SK-N-SH (cell line): Measurements from ENCODE around the gene KRTAP9-4. TPM values are rescaled to one million over a fixed set of nuclear protein-coding genes. Genes with fewer than 3 reads are reported as not detected.
"Not testable (repeated sequence)": the region's sequence is repeated elsewhere in the genome, so short reads cannot be mapped to it uniquely, and the experiment has no call there.

Experiments used
- CTCF ChIA-PET: fragments of 300-600, 350-600 bp; formaldehyde crosslinking; extraction: SDS; loops from one replicate; lab custom pipeline; 2021; lab: Yijun Ruan, JAX
- POLR2A ChIA-PET: fragments of 350-600 bp; sonication (Branson Sonifier 250); formaldehyde crosslinking; extraction: SDS; loops from one replicate; lab custom pipeline; 2020; ENCODE audit warnings: antibody characterized with exemption, inconsistent platforms; lab: Yijun Ruan, JAX
- DNase-seq: peaks from one replicate; pipeline ENCODE4 v3.0.0; 2012
- H2AFZ ChIP-seq: fragments of 200-600 bp; sonication (generic); 2 replicates; pipeline ENCODE4 v1.8.1; 2016; ENCODE audit warnings: antibody characterized with exemption, mild to moderate bottlenecking, low read depth
- H3F3A ChIP-seq: fragments of 200-600 bp; sonication (generic); replicated peaks from 2 replicates; pipeline ENCODE3; 2016; ENCODE audit warnings: antibody characterized with exemption, mild to moderate bottlenecking; ENCODE audit not compliant: insufficient read depth
- H3K27ac ChIP-seq, 2 experiments: fragments of 200-500 bp in 1 of 2; fragments of 200-600 bp in 1 of 2; sonication (Bioruptor generic) in 1 of 2; sonication (generic), shearing (Covaris generic) in 1 of 2; 2 replicates each; pipeline versions ENCODE4 v1.5.1 to v1.6.1; 2014 to 2016; ENCODE audit warnings: low read depth in 2 of 2, inconsistent platforms in 1 of 2, low read length in 1 of 2, mild to moderate bottlenecking in 1 of 2, mixed read lengths in 1 of 2
- H3K27me3 ChIP-seq: fragments of 200-600 bp; sonication (generic), shearing (Covaris generic); 2 replicates; pipeline ENCODE4 v1.6.1; 2016; ENCODE audit warnings: mixed run types; ENCODE audit not compliant: insufficient read depth
- H3K36me3 ChIP-seq, 2 experiments: fragments of 200-500 bp in 1 of 2; fragments of 200-600 bp in 1 of 2; sonication (Bioruptor generic) in 1 of 2; sonication (generic) in 1 of 2; replicated peaks in 1 of 2; 2 replicates each; pipeline versions ENCODE3 to v1.5.1; 2014 to 2016; ENCODE audit warnings: low read length in 1 of 2, mild to moderate bottlenecking in 1 of 2; ENCODE audit not compliant: insufficient read depth in 2 of 2, control insufficient read depth in 1 of 2
- H3K4me1 ChIP-seq, 2 experiments: fragments of 200-500 bp in 1 of 2; fragments of 200-600 bp in 1 of 2; sonication (Bioruptor generic) in 1 of 2; sonication (generic), shearing (Covaris generic) in 1 of 2; 2 replicates each; pipeline versions ENCODE4 v1.5.1 to v1.6.1; 2014 to 2016; ENCODE audit warnings: low read depth in 1 of 2, low read length in 1 of 2, mixed run types in 1 of 2; ENCODE audit not compliant: insufficient read depth in 2 of 2, control insufficient read depth in 1 of 2
- H3K4me2 ChIP-seq: fragments of 200-600 bp; sonication (generic), shearing (Covaris generic); 2 replicates; pipeline ENCODE4 v1.6.1; 2017; ENCODE audit warnings: mixed run types
- H3K4me3 ChIP-seq, 2 experiments: fragments of 200-500 bp in 1 of 2; fragments of 200-600 bp in 1 of 2; sonication (Bioruptor generic) in 1 of 2; sonication (generic), shearing (Covaris generic) in 1 of 2; 2 replicates each; pipeline versions ENCODE4 v1.5.1 to v1.8.1; 2014 to 2016; ENCODE audit warnings: low read depth in 2 of 2, inconsistent platforms in 1 of 2, low read length in 1 of 2, mild to moderate bottlenecking in 1 of 2, mixed read lengths in 1 of 2, moderate library complexity in 1 of 2
- H3K79me2 ChIP-seq: fragments of 200-600 bp; sonication (generic); 2 replicates; pipeline ENCODE4 v1.8.1; 2017; ENCODE audit warnings: mild to moderate bottlenecking; ENCODE audit not compliant: insufficient read depth
- H3K9ac ChIP-seq: fragments of 200-600 bp; sonication (generic); 2 replicates; pipeline ENCODE4 v1.6.1; 2017; ENCODE audit warnings: mixed run types
- H3K9me2 ChIP-seq: fragments of 200-600 bp; sonication (generic); 2 replicates; pipeline ENCODE4 v1.6.1; 2017; ENCODE audit warnings: mixed run types
- H3K9me3 ChIP-seq: fragments of 200-600 bp; sonication (generic); 2 replicates; pipeline ENCODE4 v1.6.1; 2017; ENCODE audit warnings: mixed run types, mild to moderate bottlenecking, moderate library complexity
- H4K20me1 ChIP-seq: fragments of 200-600 bp; sonication (generic); 2 replicates; pipeline ENCODE4 v1.6.1; 2017; ENCODE audit warnings: mild to moderate bottlenecking, mixed run types; ENCODE audit not compliant: insufficient read depth
- ELF1 ChIP-seq: IDR thresholded peaks from 2 replicates; pipeline ENCODE4 v1.4.0; 2012
- FOXM1 ChIP-seq: IDR thresholded peaks from 2 replicates; pipeline ENCODE4 v1.4.0; 2012; ENCODE audit warnings: low read depth, mild to moderate bottlenecking
- GABPA ChIP-seq: IDR thresholded peaks from 2 replicates; pipeline ENCODE4 v1.4.0; 2012; ENCODE audit warnings: low read depth, mild to moderate bottlenecking
- GATA2 ChIP-seq: sonication (generic); formaldehyde crosslinking; IDR thresholded peaks from 2 replicates; pipeline ENCODE4 v1.5.0; 2020; ENCODE audit warnings: mild to moderate bottlenecking, missing genetic modification reagents
- JUND ChIP-seq: IDR thresholded peaks from 2 replicates; pipeline ENCODE4 v1.4.0; 2012
- MEF2A ChIP-seq: IDR thresholded peaks from 2 replicates; pipeline ENCODE4 v1.4.0; 2012; ENCODE audit warnings: low read depth, borderline replicate concordance
- MXI1 ChIP-seq: IDR thresholded peaks from 2 replicates; pipeline ENCODE4 v1.6.1; 2012; ENCODE audit warnings: mild to moderate bottlenecking, low read depth, low read length, improper control_type of control experiment
- NFIC ChIP-seq: IDR thresholded peaks from 2 replicates; pipeline ENCODE4 v1.4.0; 2012; ENCODE audit warnings: borderline replicate concordance
- NRF1 ChIP-seq: IDR thresholded peaks from 2 replicates; pipeline ENCODE4 v1.6.1; 2012; ENCODE audit warnings: low read depth, mild to moderate bottlenecking, low read length
- RFX5 ChIP-seq: IDR thresholded peaks from 2 replicates; pipeline ENCODE4 v1.6.1; 2012; ENCODE audit warnings: mild to moderate bottlenecking, improper control_type of control experiment, low read length
- RXRA ChIP-seq: IDR thresholded peaks from 2 replicates; pipeline ENCODE4 v1.4.0; 2012; ENCODE audit warnings: low read depth, mild to moderate bottlenecking, borderline replicate concordance
- TAF1 ChIP-seq: IDR thresholded peaks from 2 replicates; pipeline ENCODE4 v1.6.1; 2012; ENCODE audit warnings: low read depth, mild to moderate bottlenecking, low read length, moderate library complexity, borderline replicate concordance
- TEAD4 ChIP-seq: IDR thresholded peaks from 2 replicates; pipeline ENCODE4 v1.4.0; 2012; ENCODE audit warnings: mild to moderate bottlenecking, borderline replicate concordance; ENCODE audit not compliant: insufficient read depth
- YY1 ChIP-seq: IDR thresholded peaks from 2 replicates; pipeline ENCODE4 v1.4.0; 2012; ENCODE audit warnings: low read depth, mild to moderate bottlenecking
- WGBS: methylation state at CpG from one replicate; pipeline ENCODE4 v1.1.6; 2017; ENCODE audit warnings: low lambda C conversion rate; 5-methylcytosine and 5-hydroxymethylcytosine counted together
- polyA plus RNA-seq, 3 experiments: library from polyadenylated mRNA; depleted of rRNA; stranded (reverse); fragments of >200 nt; gene quantifications; 2 replicates each; pipeline ENCODE4 v1.2.3, GENCODE V29; 2012
- TF ChIP-seq, protein P1 (sequence below): fragments of 150-350 bp; IDR thresholded peaks from 2 replicates; pipeline ENCODE4 v1.6.1; 2016; ENCODE audit warnings: mild to moderate bottlenecking, low read depth, low read length
- TF ChIP-seq, protein P2 (sequence below): fragments of 200-600 bp; sonication (generic); IDR thresholded peaks from 2 replicates; pipeline ENCODE4 v1.6.1; 2017; ENCODE audit warnings: antibody characterized with exemption, mild to moderate bottlenecking, moderate library complexity
- TF ChIP-seq, protein P3 (sequence below): IDR thresholded peaks from 2 replicates; pipeline ENCODE4 v1.4.0; 2012; ENCODE audit warnings: low read depth
- TF ChIP-seq, protein P4 (sequence below): IDR thresholded peaks from 2 replicates; pipeline ENCODE4 v1.4.0; 2012; ENCODE audit warnings: low read depth, borderline replicate concordance

Gene KRTAP9-4
- polyA plus RNA-seq, 1 of the 3 experiments (the other 2 are of a cell fraction), result not detected

DNA sequence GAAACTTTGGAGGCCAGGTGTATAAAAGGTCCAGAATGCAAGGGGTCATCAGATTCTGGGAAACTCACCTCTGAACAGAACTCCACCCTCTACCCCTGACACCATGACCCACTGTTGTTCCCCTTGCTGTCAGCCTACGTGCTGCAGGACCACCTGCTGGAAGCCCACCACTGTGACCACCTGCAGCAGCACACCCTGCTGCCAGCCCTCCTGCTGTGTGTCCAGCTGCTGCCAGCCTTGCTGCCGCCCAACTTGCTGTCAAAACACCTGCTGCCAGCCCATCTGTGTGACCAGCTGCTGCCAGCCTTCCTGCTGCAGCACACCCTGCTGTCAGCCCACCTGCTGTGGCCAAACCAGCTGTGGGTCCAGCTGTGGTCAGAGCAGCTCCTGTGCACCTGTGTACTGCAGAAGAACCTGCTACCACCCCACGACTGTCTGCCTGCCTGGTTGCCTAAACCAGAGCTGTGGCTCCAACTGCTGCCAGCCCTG is 11.5 kb upstream of the KRTAP9-4 start, which contains the start of gene KRTAP9-8:
Gene KRTAP9-8 (plus strand): TSS at position 51 of the 489 bp plus-strand sequence. CDS start 53 bp downstream, at position 104.
- H3K4me1 ChIP-seq, H3K9me3 ChIP-seq, CTCF ChIA-PET, H3K36me3 ChIP-seq, POLR2A ChIA-PET, H3F3A ChIP-seq, H3K4me3 ChIP-seq, H3K9me2 ChIP-seq, DNase-seq, H3K4me2 ChIP-seq, H3K27ac ChIP-seq, H3K9ac ChIP-seq, H4K20me1 ChIP-seq, H2AFZ ChIP-seq, H3K79me2 ChIP-seq: not testable (repeated sequence)
- 6% methylated on average over 2 of the region's 3 CpGs for WGBS
- peaks cover 12% of the 10 kb centered on the region; the same call in 1 of the 2 replicates for H3K27me3 ChIP-seq

DNA sequence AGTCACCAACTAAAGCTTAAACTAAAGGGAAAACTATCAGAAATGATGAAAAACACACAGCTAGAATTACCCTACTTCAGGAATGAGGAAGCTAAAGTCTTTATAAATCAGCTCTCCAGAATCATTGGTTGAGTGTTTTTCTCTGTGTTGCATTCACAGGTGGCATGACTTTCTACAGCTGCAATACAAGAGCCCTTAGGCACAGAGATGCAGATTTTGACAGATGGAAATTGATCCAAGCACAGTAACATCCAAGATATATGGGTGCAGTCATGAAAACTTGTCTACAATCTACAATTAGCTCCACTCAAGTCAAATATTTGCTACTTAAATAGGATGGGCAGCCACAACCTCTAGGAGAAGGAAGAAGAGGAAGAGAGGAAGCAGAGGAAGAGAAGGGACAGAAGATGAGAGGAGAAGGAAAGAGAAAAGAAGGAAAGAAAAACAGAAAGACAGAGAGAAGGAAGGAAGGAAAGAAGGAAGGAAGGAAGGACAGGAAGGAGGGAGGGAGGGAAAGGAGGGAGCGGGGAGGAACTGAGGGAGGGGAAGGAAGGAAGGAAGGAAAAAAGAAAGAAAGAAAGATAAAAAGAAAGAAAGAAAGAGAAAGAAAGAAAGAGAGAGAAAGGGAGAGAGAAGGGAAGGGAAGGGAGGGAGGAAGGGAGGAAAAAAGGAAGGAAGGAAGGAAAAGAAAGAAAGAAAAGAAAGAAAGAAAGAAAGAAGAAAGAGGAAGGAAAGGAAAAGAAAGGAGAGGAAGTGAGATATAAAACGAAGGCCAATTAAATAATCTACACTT is 2.3 kb upstream of the KRTAP9-4 start:
- 7% methylated on average over 2 of the region's 2 CpGs for WGBS
- H3K4me2 ChIP-seq, H2AFZ ChIP-seq, H3K4me3 ChIP-seq, H3K79me2 ChIP-seq, H3K27ac ChIP-seq, H3K36me3 ChIP-seq, CTCF ChIA-PET, H3K9ac ChIP-seq, H3K9me2 ChIP-seq, H3F3A ChIP-seq, H4K20me1 ChIP-seq, POLR2A ChIA-PET, DNase-seq, H3K9me3 ChIP-seq, H3K4me1 ChIP-seq: not testable (repeated sequence)
- H3K27me3 ChIP-seq, result peaks cover 14% of the 10 kb centered on the region

DNA sequence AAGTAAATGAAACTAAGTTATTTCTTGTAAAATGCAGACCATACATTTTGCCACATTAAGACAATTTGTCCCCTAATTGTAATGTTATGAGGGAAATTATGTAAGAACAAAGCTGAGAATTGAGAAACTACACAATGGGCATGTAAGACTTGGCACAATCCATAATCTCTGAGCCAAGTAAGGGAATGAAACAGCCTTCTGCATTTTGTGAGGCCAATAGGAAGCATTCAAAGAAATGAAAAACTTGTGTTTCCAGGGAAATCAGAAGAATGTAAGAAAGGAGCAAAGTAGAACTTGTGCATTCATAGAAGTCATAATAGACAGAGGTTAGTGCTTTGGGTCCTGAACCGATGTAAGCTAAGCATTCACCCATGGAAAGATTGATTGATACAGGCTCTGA is 1.8 kb downstream of the KRTAP9-4 start:
- ChIA-PET POLR2A (no interaction called here), CTCF (no interaction called here)
- Histone ChIP-seq H3F3A (peaks cover 2% of the 10 kb centered on the region), H3K4me3 (no peak overlapping the region), H3K36me3 (no peaks in the 10 kb centered on the region), H3K4me1 (no peaks in the 10 kb centered on the region), H3K9me2 (no peaks in the 10 kb centered on the region), H3K27ac (no peak overlapping the region), H2AFZ (no peak overlapping the region), H3K9me3 (no peaks in the 10 kb centered on the region), H3K4me2 (no peak overlapping the region), H3K79me2 (no peaks in the 10 kb centered on the region), H3K9ac (no peak overlapping the region), H4K20me1 (no peaks in the 10 kb centered on the region), H3K27me3 (peaks cover 36% of the 10 kb centered on the region)
- no peak for DNase-seq
- TF ChIP-seq TAF1 (no peak), FOXM1 (no peak), MXI1 (no peak), TEAD4 (no peak), NRF1 (no peak), GABPA (no peak), GATA2 (CRISPR knock-in tag) (no peak), RFX5 (no peak), JUND (no peak), RXRA (no peak), ELF1 (no peak), YY1 (no peak), NFIC (no peak), MEF2A (no peak)
- TF ChIP-seq, protein P1, sequence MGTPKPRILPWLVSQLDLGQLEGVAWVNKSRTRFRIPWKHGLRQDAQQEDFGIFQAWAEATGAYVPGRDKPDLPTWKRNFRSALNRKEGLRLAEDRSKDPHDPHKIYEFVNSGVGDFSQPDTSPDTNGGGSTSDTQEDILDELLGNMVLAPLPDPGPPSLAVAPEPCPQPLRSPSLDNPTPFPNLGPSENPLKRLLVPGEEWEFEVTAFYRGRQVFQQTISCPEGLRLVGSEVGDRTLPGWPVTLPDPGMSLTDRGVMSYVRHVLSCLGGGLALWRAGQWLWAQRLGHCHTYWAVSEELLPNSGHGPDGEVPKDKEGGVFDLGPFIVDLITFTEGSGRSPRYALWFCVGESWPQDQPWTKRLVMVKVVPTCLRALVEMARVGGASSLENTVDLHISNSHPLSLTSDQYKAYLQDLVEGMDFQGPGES, result no peak
- TF ChIP-seq, protein P2, sequence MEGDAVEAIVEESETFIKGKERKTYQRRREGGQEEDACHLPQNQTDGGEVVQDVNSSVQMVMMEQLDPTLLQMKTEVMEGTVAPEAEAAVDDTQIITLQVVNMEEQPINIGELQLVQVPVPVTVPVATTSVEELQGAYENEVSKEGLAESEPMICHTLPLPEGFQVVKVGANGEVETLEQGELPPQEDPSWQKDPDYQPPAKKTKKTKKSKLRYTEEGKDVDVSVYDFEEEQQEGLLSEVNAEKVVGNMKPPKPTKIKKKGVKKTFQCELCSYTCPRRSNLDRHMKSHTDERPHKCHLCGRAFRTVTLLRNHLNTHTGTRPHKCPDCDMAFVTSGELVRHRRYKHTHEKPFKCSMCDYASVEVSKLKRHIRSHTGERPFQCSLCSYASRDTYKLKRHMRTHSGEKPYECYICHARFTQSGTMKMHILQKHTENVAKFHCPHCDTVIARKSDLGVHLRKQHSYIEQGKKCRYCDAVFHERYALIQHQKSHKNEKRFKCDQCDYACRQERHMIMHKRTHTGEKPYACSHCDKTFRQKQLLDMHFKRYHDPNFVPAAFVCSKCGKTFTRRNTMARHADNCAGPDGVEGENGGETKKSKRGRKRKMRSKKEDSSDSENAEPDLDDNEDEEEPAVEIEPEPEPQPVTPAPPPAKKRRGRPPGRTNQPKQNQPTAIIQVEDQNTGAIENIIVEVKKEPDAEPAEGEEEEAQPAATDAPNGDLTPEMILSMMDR, result no peak
- TF ChIP-seq, protein P3, sequence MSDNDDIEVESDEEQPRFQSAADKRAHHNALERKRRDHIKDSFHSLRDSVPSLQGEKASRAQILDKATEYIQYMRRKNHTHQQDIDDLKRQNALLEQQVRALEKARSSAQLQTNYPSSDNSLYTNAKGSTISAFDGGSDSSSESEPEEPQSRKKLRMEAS, result no peak
- TF ChIP-seq, protein P4, sequence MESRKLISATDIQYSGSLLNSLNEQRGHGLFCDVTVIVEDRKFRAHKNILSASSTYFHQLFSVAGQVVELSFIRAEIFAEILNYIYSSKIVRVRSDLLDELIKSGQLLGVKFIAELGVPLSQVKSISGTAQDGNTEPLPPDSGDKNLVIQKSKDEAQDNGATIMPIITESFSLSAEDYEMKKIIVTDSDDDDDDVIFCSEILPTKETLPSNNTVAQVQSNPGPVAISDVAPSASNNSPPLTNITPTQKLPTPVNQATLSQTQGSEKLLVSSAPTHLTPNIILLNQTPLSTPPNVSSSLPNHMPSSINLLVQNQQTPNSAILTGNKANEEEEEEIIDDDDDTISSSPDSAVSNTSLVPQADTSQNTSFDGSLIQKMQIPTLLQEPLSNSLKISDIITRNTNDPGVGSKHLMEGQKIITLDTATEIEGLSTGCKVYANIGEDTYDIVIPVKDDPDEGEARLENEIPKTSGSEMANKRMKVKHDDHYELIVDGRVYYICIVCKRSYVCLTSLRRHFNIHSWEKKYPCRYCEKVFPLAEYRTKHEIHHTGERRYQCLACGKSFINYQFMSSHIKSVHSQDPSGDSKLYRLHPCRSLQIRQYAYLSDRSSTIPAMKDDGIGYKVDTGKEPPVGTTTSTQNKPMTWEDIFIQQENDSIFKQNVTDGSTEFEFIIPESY, result no peak
- WGBS, result 18% methylated on average over 1 of the region's 1 CpG
